B cell (primary cell): ENCODE results near the gene ABCC10.

ENCODE experiments used
- EZH2 ChIP-seq: IDR thresholded peaks from 2 replicates; pipeline ENCODE4 v1.6.1; 2012; ENCODE audit warnings: borderline replicate concordance, low read depth, mild to moderate bottlenecking, moderate library complexity, low read length; ENCODE audit not compliant: insufficient read depth, poor library complexity, severe bottlenecking
- TF ChIP-seq, protein P1 (sequence below): fragments of 200-600 bp; IDR thresholded peaks from one replicate; pipeline ENCODE4 v1.8.0; 2022; ENCODE audit warnings: antibody characterized with exemption, mild to moderate bottlenecking

DNA sequence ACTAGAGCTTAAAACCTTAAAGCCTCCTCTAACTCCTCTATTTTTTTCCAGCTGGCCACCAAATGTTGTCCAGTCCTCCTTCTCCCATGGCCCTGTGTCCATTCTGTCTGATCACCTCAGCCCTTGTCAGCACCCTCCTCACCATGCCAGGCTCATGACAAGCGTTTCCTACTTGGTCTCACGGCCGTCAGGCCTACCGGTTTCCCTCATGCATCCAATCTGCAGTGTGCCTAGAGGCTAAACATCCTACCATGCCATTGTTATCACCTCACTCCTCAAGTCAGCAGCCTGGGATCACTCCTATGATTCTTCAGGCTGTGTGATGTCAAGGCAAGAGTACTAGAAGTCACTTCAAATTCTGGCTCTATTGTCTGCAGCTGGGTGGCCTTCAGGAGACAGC lies 40.4 kb downstream of the ABCC10 start:
- TF ChIP-seq, protein P1, sequence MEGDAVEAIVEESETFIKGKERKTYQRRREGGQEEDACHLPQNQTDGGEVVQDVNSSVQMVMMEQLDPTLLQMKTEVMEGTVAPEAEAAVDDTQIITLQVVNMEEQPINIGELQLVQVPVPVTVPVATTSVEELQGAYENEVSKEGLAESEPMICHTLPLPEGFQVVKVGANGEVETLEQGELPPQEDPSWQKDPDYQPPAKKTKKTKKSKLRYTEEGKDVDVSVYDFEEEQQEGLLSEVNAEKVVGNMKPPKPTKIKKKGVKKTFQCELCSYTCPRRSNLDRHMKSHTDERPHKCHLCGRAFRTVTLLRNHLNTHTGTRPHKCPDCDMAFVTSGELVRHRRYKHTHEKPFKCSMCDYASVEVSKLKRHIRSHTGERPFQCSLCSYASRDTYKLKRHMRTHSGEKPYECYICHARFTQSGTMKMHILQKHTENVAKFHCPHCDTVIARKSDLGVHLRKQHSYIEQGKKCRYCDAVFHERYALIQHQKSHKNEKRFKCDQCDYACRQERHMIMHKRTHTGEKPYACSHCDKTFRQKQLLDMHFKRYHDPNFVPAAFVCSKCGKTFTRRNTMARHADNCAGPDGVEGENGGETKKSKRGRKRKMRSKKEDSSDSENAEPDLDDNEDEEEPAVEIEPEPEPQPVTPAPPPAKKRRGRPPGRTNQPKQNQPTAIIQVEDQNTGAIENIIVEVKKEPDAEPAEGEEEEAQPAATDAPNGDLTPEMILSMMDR: no peak
- TF ChIP-seq EZH2: no peak
